Neural cell (in vitro differentiated cells): Measurements from ENCODE around the gene NEBL.

ENCODE experiments used
- CTCF ChIP-seq: fragments of 450-650 bp; IDR thresholded peaks from 2 replicates; pipeline ENCODE4 v1.5.1; 2014; ENCODE audit warnings: antibody characterized with exemption, mild to moderate bottlenecking, moderate library complexity; ENCODE audit not compliant: poor library complexity, severe bottlenecking
- EZH2 ChIP-seq: fragments of 200-600, 300-800 bp; shearing (Covaris generic), sonication (generic); IDR thresholded peaks from 2 replicates; pipeline ENCODE4 v1.6.1; 2014; ENCODE audit warnings: antibody characterized with exemption, low read length, borderline replicate concordance, mild to moderate bottlenecking; ENCODE audit not compliant: insufficient read depth, poor library complexity, severe bottlenecking
- POLR2AphosphoS5 ChIP-seq: IDR thresholded peaks from 2 replicates; pipeline ENCODE4 v1.6.1; 2012
- REST ChIP-seq: IDR thresholded peaks from 2 replicates; pipeline ENCODE4 v1.6.1; 2012; ENCODE audit warnings: borderline replicate concordance
- SMC3 ChIP-seq: fragments of 450-650 bp; conservative IDR thresholded peaks from 2 replicates; pipeline ENCODE4 v1.6.1; 2014; ENCODE audit warnings: antibody characterized with exemption, mild to moderate bottlenecking, moderate library complexity; ENCODE audit not compliant: poor library complexity

- no peak for TF ChIP-seq POLR2AphosphoS5
- TF ChIP-seq SMC3 = peak; percentile 82
- peak; percentile 82 for TF ChIP-seq CTCF
- TF ChIP-seq EZH2 = no peak
- no peak for TF ChIP-seq REST
Observed at GRCh38 chr10:20858292-20859124, 38.6 kb downstream of the NEBL start.
